ENCODE results near the gene BTBD9.

- no peak for TF ChIP-seq EZH2 (IDR thresholded peaks at IDR 0.05; ENCODE audit: insufficient read depth, poor library complexity, severe bottlenecking)
- no peak for TF ChIP-seq EZH2phosphoT487 (IDR thresholded peaks at IDR 0.05; ENCODE audit: insufficient read depth, low read depth)
Observed at GRCh38 chr6:38517005-38517404, 122.7 kb downstream of the BTBD9 start.

Measured in GM23248 (cell line).